ENCODE data around the gene PARP9. TPM values are rescaled to one million over a fixed set of nuclear protein-coding genes. Genes with fewer than 3 reads are reported as not detected.

PARP9 gene
- polyA plus RNA-seq (2013, experiment 1 of 2; ENCODE audit: insufficient read length), result 17.9 TPM
- polyA plus RNA-seq (2013, experiment 2 of 2; ENCODE audit: insufficient read length), result 15.5 TPM

DNA sequence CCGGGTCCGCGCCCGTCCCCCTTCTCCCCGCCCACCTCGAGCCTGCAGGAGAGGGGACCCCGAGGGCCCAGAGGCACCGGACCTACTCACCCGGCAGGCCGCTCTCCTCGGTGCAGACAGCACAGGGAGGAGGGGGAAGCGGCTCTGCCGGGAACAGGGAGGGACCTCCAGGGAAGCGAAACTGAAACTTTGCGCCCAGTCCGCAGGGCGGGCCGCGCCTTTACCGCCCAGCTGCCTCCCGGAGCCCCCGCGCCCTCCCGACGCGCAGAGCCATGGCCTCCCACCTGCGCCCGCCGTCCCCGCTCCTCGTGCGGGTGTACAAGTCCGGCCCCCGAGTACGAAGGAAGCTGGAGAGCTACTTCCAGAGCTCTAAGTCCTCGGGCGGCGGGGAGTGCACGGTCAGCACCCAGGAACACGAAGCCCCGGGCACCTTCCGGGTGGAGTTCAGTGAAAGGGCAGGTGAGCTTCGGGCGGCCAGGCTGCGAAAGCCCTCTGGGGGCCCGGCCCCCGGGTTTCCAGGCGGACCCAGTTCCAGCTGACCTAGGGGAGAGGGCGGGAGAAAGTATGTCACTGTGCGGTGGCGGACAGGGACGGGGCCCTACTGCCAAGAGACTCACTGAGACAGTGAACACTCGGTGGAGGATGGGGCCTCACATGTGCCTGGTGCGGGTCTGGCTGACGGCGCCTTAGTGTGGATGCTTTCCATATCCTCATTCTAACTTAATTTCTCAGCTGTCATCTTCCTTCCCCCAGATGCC lies at the start of gene PARP9, which contains the start of gene DTX3L:
PARP9 (minus strand) TSS at position 146 of the 758 bp plus-strand sequence. CDS start 4,680 bp downstream, outside the sequence.
DTX3L (plus strand) TSS at position 184 of the 758 bp plus-strand sequence; CDS start at position 273, 89 bp downstream.
- peak; percentile 78 for DNase-seq

DNA sequence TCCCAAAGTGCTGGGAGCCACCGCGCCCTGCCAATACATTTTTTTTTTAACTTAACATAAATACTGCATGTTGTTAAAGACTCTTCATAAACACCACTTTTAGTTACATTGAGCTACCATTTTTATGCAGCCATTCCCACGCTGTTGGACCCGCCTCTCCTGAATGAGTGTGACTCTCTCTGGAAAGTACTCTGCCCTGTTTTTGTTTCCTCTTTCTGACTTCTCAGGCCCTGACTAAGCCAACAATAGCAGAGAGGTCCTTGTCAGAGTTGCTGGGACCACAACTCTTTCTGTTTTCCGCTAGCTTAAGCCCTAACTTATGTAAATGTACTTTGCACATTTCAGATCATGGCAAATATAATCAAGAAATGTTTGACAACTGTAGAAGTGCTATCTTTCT lies 48.6 kb upstream of the PARP9 start:
- no peak for DNase-seq

DNA sequence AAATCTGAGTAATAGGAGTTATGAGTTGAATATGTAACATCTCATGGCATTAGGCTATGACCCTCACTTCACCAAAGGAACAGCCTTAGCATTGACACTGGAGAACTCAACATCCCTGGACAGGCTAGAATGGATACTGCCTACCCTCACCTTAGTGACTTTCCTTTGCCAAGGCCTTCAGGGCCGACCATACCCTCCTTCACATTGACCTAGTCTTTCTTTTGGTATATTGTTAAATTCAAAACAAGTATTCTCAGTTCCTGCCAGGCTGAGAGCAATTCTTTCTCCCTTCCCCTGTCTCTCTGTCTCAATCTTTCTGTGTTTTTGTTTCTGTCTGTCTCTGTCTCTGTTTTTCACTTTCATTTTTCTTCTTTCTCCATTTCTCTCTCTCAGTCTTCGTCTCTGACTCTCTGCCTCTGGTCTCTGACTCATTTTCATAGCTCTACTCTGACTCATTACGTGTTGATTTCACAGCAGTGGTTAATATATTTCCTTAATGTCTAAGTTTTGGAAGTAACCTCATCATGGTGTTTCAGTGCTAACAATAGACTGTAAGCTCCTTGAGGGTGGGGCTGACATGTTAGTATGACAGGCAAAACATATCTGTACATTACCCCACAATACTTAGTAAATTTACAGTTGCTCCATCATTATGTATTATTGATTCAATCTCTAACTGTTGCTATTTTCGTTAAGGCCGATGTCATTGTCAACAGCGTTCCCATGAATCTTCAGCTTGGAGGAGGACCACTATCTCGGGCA lies 45.9 kb upstream of the PARP9 start:
- DNase-seq, result peak; percentile 79

DNA sequence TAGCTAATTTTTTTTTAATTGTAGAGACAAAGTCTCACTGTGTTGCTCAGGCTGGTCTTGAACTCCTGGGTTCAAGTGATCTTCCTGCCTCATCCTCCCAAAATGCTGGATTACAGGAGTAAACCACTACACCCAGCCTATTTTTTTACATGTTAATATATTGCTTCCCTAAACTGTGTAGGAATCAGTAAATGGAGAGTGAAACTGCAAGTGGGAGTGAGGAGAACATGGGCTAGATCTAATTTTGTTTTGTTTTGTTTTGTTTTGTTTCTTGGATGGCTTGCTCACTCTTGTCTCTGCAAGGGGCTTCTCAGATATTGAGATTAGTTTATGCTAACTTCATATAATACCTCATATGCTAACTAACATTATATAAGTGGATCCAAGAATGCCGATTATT lies 44.8 kb upstream of the PARP9 start:
- no peak for DNase-seq

DNA sequence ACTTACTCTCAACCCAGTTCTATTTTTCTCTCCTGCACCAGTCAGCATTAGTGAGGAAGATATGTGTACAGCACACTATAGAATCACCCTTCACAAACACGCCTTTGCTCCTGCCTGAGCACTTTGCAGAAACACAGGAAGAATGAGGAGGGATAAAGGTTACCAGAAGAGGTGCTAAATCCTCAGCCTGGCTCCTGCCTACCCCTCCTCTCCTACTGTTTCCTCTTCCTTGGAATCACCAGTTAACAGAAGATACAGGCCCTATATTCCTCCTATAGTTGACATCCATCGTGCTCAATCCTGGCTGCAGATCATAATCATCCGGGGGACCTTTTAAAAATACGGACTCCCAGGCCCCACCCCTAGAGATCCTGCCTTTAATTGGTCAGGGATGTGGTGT lies 42.2 kb upstream of the PARP9 start:
- no peak for DNase-seq

DNA sequence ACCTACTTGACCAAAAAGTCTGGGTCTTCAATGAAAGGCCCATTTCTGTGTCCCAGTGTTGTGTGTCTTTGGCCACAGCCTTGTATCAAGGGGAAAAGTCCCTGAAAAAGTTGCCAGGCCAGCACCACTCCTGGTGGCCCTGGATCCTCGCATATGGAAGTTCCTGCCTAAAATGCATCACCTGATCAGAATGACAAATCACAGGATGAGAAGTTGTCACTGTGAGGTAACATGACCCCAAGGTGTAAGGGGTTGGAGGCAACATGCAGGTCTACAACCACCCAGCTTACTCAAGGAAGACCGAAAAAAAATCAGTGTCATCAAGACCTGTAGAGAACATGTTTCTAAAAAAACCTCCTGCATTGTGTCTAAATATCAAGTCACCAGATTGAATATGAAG lies 39.0 kb upstream of the PARP9 start:
- DNase-seq, result no peak

DNA sequence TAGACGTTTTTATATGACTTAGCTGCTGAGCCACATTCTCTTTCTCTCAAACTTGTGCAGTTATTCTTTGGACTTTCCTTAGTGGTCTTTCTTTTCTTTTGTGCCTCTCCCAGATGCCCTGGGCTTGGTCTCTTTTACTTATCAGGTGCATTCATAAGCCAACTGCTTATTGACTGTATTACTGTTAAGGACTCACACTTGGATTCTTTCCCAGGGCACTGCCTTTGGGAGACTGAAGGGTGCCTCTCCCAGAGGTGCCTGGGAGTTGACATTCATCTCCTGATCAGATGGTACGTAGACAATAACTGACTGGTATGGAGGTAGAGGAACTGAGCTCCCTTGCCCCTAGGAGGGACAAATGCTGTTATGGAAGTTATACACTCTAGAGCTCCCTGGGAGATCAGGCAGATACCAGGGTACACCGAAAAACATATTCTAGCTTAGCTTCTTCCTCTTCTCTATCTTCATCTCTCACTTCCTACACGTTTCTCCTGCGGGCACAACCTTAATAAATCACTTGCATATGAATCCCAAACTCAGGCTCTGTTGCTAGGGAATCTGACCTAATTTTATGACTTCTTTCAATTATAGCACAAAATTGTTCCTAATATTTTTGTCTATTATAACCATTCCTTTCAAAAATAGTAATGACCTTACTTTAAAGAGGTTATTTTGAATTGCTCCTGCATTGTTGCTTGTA lies 38.1 kb upstream of the PARP9 start:
- no peak for DNase-seq

DNA sequence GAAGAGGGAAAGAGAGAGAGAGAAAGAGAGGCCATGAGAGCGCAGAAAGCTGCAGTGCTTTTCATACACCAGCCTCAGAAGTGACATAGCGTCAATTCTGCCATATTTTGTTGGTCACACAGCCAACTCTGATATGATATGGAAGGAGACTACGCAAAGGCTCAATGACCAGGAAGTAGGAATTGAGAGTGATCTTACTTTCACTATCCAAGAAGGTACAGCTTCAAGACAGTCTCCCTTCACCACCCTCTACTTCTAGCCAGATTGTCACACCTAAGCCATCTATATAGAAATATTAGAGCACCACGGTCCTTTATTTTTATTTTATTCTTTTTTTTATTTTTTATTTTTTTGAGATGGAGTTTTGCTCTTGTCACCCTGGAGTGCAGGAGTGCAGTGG lies 34.5 kb upstream of the PARP9 start:
- no peak for DNase-seq

DNA sequence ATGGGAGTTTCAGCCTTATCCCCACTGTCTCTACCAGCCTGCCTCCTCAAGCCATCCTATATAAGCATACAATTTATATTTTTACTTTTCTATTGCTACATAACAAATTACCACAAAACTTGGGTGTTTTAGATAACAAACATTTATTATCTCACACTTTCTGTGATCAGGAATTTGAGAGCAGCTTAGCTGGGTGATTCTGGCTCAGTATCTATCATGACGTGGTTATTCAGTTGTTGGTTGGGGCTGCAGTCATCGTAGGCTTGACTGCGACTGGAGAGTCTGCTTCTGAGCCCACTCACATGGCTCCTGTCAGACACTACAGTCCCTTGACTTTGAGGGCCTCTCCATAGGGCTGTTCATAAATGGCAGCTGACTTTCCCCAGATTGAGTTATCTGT lies 34.1 kb upstream of the PARP9 start:
- DNase-seq, result no peak

DNA sequence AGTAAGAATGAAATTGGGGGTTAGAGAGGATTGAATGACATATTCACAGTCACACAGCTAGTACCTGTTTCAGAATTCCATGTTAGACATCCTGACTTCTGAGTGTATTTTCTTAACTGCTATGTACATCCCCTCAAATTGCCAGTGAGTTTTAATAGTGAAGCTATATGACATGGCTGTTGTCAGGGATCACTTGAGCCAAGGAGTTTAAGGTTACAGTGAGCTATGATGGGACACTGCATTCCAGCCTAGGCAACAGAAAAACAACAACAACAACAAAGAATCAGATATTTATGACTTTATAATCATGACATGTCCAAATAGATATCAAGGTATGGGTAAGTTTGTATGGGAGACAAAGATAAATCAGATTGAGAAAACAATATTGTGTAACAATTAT lies 29.9 kb upstream of the PARP9 start:
- no peak for DNase-seq

DNA sequence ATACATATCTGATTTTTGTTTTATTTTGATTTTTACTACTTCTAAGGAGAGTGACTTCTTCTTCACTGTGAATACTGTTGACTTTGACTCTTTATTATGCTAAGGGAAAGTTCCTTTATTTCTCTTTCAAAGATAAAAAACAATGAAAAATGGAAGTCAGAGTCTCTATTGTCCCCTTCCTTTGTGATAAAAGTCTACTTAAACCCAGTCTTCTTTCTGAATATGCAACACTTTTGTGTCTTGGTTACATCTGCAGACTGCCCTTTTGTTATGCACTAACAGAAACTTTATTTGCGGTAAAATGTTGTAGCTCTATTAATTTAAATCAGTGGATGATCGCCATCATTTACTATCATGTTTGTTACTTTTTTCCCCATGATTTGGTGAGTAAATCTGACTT lies 26.5 kb upstream of the PARP9 start:
- no peak for DNase-seq

DNA sequence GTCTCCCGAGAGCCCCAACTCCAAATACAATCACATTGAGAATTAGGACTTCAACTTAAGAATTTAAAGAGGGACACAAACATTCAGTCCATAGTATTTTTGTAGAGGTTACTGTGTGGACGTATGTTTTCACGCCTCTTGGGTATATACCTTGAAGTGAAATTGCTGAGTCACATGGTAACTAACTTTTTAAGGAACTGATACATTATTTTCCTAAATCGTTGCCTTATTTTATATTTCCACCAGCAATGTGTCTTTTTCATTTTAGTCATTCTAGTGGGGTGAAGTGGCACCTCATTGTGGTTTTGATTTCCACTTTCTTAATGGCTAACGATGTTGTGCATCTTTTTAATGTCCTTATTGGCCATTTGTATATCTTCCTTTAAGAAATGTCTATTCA lies 25.2 kb upstream of the PARP9 start:
- DNase-seq, result no peak

DNA sequence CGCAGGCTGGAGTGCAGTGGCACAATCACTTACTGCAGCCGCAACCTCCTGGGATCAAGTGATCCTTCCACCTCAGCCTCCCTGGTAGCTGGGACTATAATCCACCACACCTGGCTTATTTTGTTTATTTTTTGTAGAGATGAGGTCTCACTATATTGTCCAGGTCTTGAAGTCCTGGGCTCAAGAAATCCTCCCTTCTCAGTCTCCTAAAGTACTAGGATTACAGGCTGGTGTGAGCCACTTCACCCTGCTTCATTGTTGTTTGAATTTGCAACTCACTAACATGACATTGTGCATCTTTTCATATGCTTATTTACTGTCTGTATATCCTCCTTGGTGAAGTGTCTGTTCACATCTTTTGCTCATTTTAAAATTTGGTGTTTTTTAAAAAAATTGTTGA lies 23.5 kb upstream of the PARP9 start:
- no peak for DNase-seq

DNA sequence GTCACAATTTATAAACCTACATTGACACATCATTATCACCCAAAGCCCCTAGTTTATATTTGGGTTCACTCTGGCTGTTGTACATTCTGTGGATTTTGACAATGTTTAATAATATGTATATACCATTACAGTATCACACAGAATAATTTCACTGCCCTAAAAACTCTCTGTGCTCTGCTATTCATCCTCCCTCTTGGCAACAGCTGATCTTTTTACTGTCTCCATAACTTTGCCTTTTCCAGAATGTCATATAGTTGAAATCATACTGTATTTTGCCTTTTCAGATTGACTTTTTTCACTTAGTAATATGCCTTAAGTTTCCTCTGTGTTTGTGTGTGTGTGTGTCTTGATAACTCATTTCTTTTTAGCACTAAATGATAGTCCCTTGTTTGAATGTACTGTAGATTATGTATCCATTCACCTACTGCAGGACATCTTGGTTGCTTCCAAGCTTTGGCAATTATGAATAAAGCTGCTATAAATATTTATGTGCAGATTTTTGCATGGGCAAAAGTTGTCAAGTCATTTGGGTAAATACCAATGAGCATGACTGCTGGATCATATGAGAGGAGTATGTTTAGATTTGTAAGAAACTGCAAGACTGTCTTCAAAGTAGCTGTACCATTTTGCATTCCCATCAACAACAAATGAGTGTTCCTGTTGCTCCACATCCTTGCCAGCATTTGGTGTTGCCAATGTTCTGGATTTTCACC lies 22.8 kb upstream of the PARP9 start:
- DNase-seq, result no peak

DNA sequence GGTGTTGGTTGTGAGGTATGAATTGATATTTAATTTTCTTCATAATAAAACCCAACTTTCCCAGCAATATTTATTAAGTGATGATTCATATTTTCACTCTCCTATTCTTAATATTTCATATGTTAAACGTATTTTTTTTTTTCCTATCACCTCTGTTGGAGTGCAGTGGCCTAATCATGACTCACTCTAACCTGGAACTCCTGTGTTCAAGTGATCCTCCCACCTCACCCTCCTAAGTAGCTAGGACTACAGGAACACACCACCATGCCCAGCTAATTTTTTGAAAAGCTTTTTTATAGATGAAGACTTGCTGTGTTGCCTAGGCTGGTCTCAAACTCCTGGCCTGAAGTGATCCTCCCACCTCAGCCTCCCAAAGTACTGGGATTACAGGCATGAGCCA lies 22.0 kb upstream of the PARP9 start:
- DNase-seq, result no peak

DNA sequence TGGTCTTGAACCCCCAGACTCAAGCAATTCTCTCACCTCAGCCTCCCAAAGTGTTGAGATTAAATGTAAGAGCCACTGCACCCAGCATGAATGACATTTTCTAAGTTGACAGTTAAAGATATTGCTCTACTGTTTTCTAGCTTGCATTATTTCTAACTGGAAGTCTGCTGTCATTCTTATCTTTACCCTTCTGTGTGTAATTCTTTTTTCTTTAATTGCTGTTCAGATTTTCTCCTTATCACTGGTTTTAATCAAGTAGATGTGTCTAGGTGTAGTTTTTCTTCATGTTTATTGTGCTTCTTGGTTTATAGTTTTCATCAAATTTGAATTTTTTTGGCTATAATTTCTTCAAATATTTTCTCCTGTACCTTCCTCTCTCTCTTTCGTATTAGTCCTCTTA lies 18.3 kb upstream of the PARP9 start:
- no peak for DNase-seq

DNA sequence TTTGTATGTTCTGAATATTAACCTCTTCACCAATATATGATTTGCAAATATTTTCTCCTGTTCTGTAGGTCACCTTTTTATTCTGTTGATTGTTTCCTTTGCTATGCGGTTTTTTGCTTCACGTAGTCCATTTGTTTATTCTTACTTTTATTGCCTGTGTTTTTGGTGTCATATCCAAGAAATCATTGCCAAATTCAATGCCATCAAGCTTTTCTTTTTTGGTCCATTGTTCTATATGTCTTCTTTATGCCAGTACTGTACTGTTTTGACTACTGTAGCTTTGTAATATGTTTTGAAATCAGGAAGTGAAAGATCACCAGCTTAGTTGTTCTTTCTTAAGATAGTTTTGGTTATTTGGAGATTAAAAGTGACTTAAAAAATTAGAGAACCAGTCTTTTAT lies 17.5 kb upstream of the PARP9 start:
- no peak for DNase-seq

DNA sequence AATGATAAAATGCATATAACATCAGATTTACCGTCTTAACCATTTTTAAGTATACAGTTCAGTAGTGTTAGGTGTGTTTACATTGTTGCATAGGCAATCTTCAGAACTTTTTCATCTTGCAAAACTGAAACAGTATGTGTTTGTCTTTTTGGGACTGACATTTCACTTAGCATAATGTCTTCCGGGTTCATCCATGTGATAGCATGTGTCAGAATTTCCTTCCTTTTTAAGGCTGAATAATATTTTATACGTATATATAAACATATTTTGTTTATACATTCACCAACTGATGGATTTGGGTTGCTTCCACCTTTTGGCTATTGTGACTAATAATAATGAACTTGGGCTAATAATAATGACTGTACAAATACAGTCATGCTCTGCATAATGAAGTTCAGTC lies 16.4 kb upstream of the PARP9 start:
- no peak for DNase-seq

DNA sequence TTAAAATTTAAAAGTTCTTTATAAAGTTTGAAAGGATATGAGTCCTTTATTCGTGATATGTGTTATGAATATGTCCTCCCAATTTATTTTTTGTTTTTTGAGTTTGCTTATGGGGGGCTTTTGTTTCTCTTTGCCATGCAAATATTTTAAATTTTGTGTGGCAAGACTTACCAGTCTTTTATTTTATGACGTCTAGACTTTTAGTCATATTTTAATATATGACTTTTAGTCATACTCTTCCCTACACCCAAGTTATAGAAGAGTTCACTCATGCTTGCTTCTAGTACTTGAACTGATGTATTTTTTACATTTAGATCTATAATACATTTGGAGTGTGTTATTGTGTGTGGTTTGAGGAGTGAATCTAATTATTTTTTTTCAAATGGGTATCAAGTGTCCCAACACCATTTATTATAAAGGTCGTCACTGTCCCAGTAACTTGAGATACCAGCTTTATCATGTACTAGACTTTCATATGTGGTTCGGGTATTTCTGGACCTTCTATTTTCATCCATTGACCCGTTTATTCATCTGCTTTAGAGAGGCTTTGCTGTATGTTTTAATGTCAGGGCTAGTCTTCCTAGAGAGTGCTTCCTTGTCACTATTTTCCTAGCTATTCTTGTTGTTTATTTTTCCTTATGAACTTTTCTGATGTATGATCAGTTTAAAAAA lies 14.1 kb upstream of the PARP9 start:
- no peak for DNase-seq

DNA sequence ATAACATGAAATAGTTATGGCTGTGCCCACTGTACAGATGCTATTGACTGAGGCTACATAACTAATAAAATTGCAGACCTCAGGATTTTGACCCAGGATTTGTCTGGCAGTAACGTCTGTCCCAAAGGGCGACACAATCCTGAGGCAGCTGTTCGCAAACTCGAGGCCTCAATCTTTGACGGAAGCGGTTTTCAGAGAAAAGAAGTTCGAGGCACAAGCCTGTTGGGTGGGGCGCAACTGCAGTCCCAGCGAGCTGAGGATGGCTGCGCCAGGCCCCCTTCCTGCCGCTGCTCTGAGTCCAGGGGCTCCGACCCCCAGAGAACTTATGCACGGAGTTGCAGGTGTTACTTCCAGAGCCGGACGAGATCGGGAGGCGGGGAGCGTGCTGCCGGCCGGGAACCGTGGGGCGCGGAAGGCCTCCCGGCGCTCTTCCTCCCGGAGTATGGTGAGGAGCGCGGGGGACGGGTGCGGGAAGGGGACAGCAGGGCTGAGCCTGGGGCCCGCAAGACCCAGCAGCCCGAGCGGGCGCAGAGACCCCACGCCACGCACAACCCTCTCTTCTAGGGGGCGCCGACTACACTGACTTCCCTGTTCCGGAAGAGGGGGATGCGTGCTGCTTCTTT lies 13.4 kb upstream of the PARP9 start, which contains the start of gene PARP15:
PARP15 (plus strand) TSS at position 242 of the 623 bp plus-strand sequence; CDS start at position 260, 18 bp downstream.
- DNase-seq, result no peak

DNA sequence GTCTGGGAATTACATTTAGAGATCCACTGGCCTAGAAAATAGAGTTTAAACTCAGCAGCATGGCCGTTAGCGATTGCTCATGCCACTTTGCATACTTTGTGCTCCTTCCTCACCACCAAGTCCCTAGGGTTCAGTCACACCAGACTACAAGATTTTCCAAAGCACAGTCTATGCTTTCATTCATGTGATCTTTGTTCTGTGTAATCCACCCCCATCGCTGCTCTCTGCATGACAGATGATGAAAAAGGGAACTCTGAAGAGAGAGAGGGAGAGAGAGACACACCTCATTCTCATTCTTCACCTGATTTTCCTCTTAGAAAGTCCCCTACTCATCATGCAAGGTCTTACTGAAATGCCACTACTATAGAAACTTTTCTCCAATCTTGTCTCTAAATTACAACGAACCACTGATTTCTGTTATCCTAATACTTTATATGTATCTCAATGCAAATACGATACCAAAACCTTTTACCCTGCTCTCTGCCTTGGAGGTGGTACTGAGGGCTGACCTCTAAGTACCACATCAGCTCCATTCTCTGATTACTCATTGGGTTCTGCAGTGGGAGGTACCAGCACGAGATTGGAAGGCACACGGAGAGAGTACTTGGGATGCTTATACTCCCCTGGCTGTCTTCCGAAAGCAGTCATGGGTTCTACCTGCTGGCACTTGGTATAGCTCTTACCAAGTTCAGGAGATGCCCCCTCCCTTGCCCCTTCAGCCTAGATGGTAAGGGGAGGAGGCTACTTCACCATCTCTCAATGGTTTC lies 12.3 kb upstream of the PARP9 start:
- DNase-seq, result no peak
